Activated CD4-positive, alpha-beta T cell treated with anti-CD3 and anti-CD28 coated beads, Interleukin-2, amount 10 ng/mL, durations not matched to agents 7 days and 5 days (primary cell): ENCODE measurements around the gene UQCRH. TPM values are rescaled to one million over a fixed set of nuclear protein-coding genes. Genes with fewer than 3 reads are reported as not detected.
"Not testable (repeated sequence)": the region's sequence is repeated elsewhere in the genome, so short reads cannot be mapped to it uniquely, and the experiment has no call there.

Source experiments
- CTCF ChIA-PET: fragments of 350-600 bp; sonication (Branson Sonifier 250); formaldehyde crosslinking; loops from one replicate; lab custom pipeline; 2021; ENCODE audit warnings: antibody characterized with exemption; lab: Charles Lee
- POLR2A ChIA-PET: fragments of 350-600 bp; sonication (Branson Sonifier 250); formaldehyde crosslinking; loops from one replicate; lab custom pipeline; 2021; ENCODE audit warnings: antibody characterized with exemption; lab: Charles Lee
- DNase-seq: peaks from one replicate; pipeline ENCODE4 v3.0.0-alpha.2; 2020
- H3K27ac Mint-ChIP-seq: one replicate; pipeline ENCODE4 v1.8.0; 2021; ENCODE audit warnings: mild to moderate bottlenecking, moderate library complexity, mixed read lengths
- H3K27me3 Mint-ChIP-seq: one replicate; pipeline ENCODE4 v1.8.0; 2021; ENCODE audit warnings: mixed read lengths
- H3K36me3 Mint-ChIP-seq: one replicate; pipeline ENCODE4 v1.8.0; 2021; ENCODE audit warnings: low read depth, mixed read lengths
- H3K4me1 Mint-ChIP-seq: one replicate; pipeline ENCODE4 v1.8.0; 2021; ENCODE audit warnings: mixed read lengths
- H3K4me3 Mint-ChIP-seq: one replicate; pipeline ENCODE4 v1.8.0; 2021; ENCODE audit warnings: mild to moderate bottlenecking, moderate library complexity, mixed read lengths
- H3K9me3 Mint-ChIP-seq: one replicate; pipeline ENCODE4 v1.8.0; 2021; ENCODE audit warnings: mixed read lengths
- total RNA-seq, 2 experiments: library from RNA; stranded (reverse); gene quantifications; one replicate each; pipeline ENCODE4 v1.2.3, GENCODE V29; 2021

Gene UQCRH
- total RNA-seq, 2 experiments from 2014 or later: 247 to 273 TPM

DNA sequence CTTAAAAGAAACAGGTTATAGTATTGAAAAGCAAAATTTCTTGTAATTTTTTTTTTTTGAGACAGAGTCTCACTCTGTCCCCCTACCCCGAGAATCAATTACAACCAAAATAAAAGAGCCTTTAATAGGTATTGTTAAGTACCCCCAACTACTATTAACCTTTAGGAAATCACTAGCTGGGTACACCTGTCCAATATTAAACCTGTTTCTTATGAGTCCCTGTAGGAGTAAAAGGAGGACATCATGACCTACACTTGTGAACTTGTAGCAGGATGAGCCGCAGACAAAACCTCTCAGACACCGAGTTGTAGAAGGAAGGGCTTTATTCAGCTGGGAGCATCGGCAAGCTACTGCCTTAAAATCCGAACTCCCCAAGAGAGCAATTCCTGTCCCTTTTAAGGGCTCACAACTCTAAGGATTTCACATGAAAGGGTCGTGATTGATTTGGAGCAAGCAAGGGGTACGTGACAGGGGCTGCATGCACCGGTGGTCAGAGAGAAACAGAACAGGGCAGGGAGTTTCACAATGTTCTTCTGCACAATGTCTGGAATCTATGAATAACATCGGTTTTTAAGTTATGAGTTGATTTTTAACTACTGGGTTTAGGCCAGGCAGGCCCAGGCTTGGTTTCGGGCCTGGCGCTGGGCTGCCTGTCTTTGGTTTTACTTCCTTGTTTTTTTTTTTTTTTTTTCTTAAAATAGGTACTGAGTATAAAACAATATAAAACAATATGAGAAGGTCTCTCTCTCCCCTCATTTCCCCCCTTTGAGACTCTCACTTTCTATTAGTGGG lies 22.0 kb downstream of the UQCRH start:
- H3K9me3 Mint-ChIP-seq, POLR2A ChIA-PET, H3K4me1 Mint-ChIP-seq, DNase-seq, H3K27ac Mint-ChIP-seq, H3K36me3 Mint-ChIP-seq, H3K4me3 Mint-ChIP-seq, H3K27me3 Mint-ChIP-seq: not testable (repeated sequence)
- CTCF ChIA-PET: interaction anchor here (1.5 kb wide), 1 partner anchor 17 kb away, joined by 3 read pairs; no protein-coding TSS in a partner anchor

DNA sequence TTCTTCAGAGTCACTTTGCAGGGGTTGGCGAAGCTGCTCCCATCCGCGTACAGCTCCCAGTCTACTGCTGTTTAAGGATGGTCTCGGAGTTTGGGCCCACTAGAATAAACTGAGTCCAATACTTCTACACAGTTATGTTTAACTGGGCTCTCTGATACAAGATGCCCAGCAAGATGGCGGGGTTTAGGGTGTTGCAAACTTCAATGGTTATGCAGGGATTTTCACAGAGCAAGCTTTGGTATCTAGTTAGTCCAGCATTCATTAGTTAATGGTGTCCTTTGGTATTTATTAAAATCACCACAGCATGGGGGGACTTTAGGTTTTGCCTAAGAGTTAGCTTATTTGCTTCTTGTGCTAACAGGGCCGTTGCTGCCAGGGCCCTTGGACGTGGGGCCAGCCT lies 24.7 kb downstream of the UQCRH start:
- ChIA-PET POLR2A (interaction anchor here (0.7 kb wide), 1 partner anchor 146 kb away, joined by 5 read pairs; no protein-coding TSS in a partner anchor), CTCF (interaction anchor here (0.6 to 0.7 kb wide), 2 partner anchors 12 to 24 kb away, joined by 4 to 5 read pairs; partner anchors contain the start of genes LRRC41 and UQCRH)
- not testable (repeated sequence) for H3K36me3 Mint-ChIP-seq, H3K9me3 Mint-ChIP-seq, H3K27ac Mint-ChIP-seq, H3K27me3 Mint-ChIP-seq, H3K4me1 Mint-ChIP-seq, DNase-seq, H3K4me3 Mint-ChIP-seq

DNA sequence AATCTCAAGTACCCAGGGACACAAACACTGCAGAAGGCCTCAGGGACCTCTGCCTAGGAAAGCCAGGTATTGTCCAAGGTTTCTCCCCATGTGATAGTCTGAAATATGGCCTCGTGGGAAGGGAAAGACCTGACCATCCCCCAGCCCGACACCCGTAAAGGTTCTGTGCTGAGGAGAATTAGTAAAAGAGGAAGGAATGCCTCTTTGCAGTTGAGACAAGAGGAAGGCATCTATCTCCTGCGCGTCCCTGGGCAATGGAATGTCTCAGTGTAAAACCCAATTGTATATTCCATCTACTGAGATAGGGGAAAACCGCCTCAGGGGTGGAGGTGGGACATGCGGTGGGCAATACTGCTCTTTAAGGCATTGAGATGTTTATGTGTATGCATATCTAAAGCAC lies 26.3 kb downstream of the UQCRH start:
- DNase-seq, CTCF ChIA-PET: not testable (repeated sequence)

DNA sequence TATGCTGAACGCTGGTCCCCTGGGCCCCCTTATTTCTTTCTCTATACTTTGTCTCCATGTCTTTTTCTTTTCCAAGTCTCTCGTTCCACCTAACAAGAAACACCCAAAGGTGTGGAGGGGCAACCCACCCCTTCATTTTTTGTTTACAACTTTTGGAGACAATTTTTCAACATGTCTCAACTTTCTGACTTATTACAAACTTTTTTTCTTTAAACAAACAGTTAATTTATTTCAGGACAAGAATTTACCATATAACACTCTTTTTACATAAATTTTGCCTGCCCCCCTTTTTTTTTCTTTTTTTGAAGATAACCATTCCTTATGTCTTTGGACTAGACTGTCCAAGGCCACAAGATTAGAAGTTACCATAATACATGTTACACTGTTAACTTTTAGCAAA lies 26.9 kb downstream of the UQCRH start:
- H3K27ac Mint-ChIP-seq, POLR2A ChIA-PET, DNase-seq, H3K4me3 Mint-ChIP-seq, CTCF ChIA-PET, H3K4me1 Mint-ChIP-seq, H3K27me3 Mint-ChIP-seq, H3K36me3 Mint-ChIP-seq, H3K9me3 Mint-ChIP-seq: not testable (repeated sequence)

More for the DNA sequence above, 26.3 kb downstream of the UQCRH start:
- POLR2A ChIA-PET, H3K4me1 Mint-ChIP-seq, H3K27me3 Mint-ChIP-seq, H3K9me3 Mint-ChIP-seq, H3K27ac Mint-ChIP-seq, H3K36me3 Mint-ChIP-seq, H3K4me3 Mint-ChIP-seq: not testable (repeated sequence)

DNA sequence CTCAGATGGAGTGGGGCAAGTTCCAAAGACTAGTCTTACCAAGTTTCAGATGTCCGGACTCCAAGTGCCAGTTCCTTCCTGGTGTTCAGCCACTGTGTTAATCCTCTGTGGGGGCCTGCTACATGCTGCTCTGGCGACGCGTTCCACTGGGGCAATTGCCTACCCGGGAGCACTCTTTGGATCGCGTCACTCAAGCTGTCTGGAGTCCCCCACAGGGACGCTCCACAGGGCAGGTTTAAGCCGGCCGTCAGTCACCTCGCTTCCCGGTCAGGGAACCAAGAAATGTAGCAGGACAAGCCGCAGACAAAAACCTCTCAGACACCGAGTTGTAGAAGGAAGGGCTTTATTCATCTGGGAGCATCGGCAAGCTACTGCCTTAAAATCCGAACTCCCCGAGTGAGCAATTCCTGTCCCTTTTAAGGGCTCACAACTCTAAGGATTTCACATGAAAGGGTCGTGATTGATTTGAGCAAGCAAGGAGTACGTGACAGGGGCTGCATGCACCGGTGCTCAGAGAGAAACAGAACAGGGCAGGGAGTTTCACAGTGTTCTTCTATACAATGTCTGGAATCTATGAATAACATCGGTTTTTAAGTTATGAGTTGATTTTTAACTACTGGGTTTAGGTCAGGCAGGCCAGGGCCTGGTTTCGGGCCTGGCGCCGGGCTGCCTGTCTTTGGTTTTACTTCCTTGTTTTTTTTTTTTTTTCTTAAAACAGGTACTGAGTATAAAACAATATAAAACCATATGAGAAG lies 28.5 kb downstream of the UQCRH start:
- H3K27ac Mint-ChIP-seq, H3K4me1 Mint-ChIP-seq, H3K27me3 Mint-ChIP-seq, DNase-seq, H3K9me3 Mint-ChIP-seq, POLR2A ChIA-PET, H3K4me3 Mint-ChIP-seq, H3K36me3 Mint-ChIP-seq: not testable (repeated sequence)
- CTCF ChIA-PET: interaction anchor here (1.8 kb wide), 1 partner anchor 16 kb away, joined by 5 read pairs; no protein-coding TSS in a partner anchor

DNA sequence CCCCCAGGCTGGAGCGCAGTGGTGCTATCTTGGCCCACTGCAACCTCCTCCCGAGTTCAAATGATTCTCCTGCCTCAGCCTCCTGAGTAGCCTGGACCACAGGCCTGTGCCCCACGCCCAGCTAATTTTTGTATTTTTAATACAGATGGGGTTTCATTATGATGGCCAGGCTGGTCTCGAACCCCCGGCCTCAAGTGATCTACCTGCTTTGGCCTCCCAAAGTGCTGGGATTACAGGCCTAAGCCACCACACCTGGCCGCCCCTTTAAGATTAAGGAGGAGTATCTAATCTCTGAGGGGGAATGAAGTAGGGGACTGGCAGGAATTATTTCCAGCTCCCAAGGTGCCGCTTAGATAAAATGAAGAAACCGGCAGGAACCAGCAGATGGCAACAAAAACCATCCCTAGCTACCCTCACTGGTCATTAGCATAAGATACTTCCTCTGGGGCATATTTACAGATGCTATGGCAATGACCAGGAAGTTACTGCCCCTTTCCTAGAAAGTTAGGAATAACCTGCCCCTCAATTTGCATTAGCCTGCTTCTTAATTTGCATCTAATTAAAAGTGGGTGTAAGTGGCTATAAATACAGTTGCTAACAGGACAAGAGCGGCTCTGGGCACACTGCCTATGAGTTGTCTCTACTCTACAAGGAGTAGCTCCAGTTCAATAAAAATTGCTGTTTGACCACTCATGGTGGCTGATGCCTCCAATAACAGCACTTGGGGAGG lies 30.0 kb downstream of the UQCRH start:
- Mint-ChIP-seq H3K36me3 (no peaks in the 10 kb centered on the region), H3K4me3 (no peak overlapping the region), H3K9me3 (no peaks in the 10 kb centered on the region), H3K4me1 (no peaks in the 10 kb centered on the region), H3K27me3 (no peaks in the 10 kb centered on the region), H3K27ac (no peak overlapping the region)
- no peak for DNase-seq
- ChIA-PET CTCF (interaction anchor here (1.2 to 1.8 kb wide), 4 partner anchors 10 to 52 kb away, joined by 3 to 5 read pairs (median 4); no protein-coding TSS in a partner anchor), POLR2A (no interaction called here)

DNA sequence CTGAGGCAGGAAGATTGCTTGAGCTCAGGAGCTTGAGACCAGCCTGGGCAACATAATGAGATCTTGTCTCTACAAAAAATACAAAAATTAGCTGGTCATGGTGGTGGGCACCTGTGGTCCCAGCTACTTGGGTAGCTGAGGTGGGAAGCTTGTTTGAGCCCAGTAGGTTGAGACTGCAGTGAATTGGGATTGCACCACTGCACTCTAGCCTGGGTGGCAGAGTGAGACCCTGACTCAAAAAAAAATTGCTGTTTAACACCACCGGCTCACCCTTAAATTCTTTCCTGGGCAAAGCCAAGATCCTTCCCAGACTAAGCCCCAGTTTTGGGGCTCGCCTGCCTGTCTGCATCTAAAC lies 30.5 kb downstream of the UQCRH start:
- Mint-ChIP-seq H3K9me3 (no peaks in the 10 kb centered on the region), H3K4me1 (peaks cover 3% of the 10 kb centered on the region), H3K27ac (no peak overlapping the region), H3K4me3 (no peak overlapping the region), H3K27me3 (no peaks in the 10 kb centered on the region), H3K36me3 (no peaks in the 10 kb centered on the region)
- CTCF ChIA-PET: interaction anchor here (1.2 to 1.5 kb wide), 2 partner anchors 10 kb away, joined by 4 to 5 read pairs; no protein-coding TSS in a partner anchor
- no peak for DNase-seq
- POLR2A ChIA-PET: no interaction called here

DNA sequence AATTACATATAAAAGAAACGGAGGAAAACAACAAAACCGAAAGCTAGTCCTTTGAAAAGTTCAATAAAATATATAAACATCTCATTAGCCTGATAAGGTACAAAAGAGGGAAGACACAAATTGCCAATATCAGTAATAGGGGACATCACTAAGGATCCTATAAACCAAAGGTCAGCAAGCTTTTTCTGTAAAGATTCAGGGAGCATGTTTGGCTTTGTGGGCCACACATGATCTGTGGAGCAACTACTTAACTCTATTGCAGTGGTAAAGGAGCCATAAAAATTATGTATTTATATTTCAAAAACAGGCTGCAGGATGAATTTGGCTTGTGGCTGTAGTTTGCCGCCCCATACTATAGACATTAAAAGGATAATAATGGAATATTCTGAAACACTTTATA lies 31.6 kb downstream of the UQCRH start:
- H3K27ac Mint-ChIP-seq: no peak overlapping the region
- no peak for DNase-seq
- H3K4me3 Mint-ChIP-seq: no peak overlapping the region
- POLR2A ChIA-PET: no interaction called here
- no peaks in the 10 kb centered on the region for H3K27me3 Mint-ChIP-seq
- CTCF ChIA-PET: no interaction called here
- H3K36me3 Mint-ChIP-seq: no peaks in the 10 kb centered on the region
- no peaks in the 10 kb centered on the region for H3K9me3 Mint-ChIP-seq
- H3K4me1 Mint-ChIP-seq: peaks cover 10% of the 10 kb centered on the region

DNA sequence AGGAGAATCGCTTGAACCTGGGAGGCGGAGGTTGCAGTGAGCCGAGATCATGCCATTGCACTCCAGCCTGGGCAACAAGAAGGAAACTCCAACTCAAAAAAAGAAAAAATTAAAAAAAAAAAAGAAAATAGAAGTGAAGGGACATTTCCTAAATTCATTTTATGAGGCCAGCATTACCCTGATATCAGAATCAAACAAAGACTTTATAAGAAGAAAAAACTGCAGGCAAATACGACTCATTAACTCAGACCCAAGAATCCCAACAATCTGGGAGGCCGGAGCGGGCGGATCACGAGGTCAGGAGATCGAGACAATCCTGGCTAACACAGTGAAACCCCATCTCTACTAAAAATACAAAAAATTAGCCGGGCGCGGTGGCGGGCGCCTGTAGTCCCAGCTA lies 33.9 kb downstream of the UQCRH start:
- H3K27me3 Mint-ChIP-seq, H3K36me3 Mint-ChIP-seq, H3K27ac Mint-ChIP-seq, H3K9me3 Mint-ChIP-seq, H3K4me3 Mint-ChIP-seq, CTCF ChIA-PET, DNase-seq, POLR2A ChIA-PET: not testable (repeated sequence)
- H3K4me1 Mint-ChIP-seq: peaks cover 30% of the 10 kb centered on the region

DNA sequence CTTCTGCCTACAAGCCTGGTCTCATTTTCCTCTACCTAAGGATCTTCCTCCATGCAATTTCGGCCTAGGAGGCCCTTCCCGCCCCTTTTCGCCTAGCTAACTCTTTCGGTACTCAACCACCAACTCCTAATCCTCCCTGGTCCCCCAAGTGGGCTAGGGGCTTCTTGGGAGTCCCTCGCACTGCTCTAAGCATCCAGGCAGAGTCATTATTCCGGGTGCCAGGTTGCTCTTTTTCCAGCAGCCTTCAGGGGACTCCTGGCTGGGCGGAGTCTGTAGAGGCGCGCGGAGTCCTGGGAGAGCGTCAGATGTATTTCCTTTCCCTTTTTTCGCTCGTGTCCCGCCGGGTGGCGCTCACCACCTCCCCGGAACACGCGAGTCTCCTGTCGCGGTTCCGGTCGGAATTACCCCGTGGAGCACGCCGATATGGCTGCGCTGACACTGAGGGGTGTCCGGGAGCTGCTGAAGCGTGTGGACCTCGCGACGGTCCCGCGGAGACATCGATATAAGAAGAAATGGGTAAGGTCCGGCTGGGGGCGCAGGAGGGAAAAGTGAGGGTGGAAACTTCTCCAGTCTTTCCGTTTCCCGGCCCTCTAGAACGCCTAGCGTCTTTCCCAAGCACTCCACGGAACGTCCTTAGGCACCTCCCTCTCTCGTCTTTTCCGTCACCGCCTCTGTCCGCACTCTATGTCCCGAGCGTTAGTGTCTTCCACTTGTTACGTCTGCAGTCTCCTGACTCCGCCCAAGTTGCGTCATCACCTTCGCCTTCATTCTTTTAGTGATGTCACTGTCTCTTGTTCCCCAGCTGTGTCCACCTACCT lies 37.1 kb downstream of the UQCRH start, which contains the start of gene NSUN4:
Gene NSUN4 (plus strand): TSS at position 404 of the 818 bp plus-strand sequence. CDS start 20 bp downstream, at position 424.
- DNase-seq: peak; percentile 89
- Mint-ChIP-seq H3K9me3 (no peaks in the 10 kb centered on the region), H3K27ac (peak within 1 kb of the TSS; percentile 99), H3K36me3 (peaks cover 11% of the 10 kb centered on the region), H3K27me3 (no peaks in the 10 kb centered on the region), H3K4me1 (peaks cover 45% of the 10 kb centered on the region), H3K4me3 (peak within 1 kb of the TSS; percentile 100)
- ChIA-PET POLR2A (interaction anchor here (0.5 to 1.4 kb wide), 5 partner anchors 37 to 264 kb away, joined by 3 to 9 read pairs (median 4); partner anchors contain the start of gene MKNK1), CTCF (interaction anchor here (0.5 to 3.0 kb wide), 20 partner anchors 8 to 1846 kb away, joined by 3 to 16 read pairs (median 4); partner anchors contain the start of genes LRRC41 and UQCRH)

DNA sequence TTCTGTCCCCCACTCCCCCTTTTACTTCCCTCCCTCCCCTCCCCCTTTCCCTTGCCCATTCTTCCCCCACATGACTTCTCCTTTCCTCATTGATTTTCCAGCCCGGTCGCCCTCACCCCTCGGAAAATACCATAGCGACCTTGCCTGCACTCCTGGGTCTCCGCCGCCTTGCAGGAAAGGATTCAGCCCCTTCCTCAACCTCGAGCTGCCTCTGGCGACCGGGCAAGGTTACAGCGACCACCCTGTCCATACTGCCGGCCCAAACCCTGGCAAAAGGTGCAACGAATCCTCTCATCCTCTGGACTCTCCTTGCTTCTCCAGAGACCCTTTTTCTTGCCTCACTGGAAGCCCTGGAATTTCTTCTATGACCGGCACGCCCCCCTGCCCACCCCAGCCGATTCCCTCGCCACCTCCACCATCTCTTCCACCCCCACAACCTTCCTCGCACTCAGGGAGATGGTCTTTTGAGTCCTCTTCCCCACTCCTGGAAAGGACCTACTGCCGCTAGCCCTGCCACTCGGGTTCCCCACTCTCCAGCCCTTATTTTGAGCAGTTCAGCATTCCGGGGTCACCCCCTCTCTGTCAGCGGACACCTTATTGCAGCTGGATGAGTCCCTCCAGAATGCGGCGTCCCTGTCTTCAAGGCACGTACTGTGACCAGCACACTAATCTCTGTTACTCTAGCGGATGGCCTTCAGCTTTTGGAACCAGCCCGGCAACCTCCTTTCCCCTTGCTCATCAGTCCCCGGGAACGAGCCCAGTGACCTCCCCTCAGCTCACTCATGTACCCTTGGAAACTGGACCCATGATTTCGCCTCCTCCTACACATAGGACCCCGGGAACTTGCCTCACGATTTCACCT lies 38.0 kb downstream of the UQCRH start:
- Mint-ChIP-seq H3K4me1 (peaks cover 45% of the 10 kb centered on the region), H3K27me3 (no peaks in the 10 kb centered on the region), H3K4me3 (peak overlapping the region; percentile 100), H3K27ac (peak overlapping the region; percentile 99), H3K36me3 (peaks cover 13% of the 10 kb centered on the region), H3K9me3 (no peaks in the 10 kb centered on the region)
- POLR2A ChIA-PET: interaction anchor here (0.5 to 1.4 kb wide), 3 partner anchors 37 to 263 kb away, joined by 3 to 7 read pairs (median 3); partner anchors contain the start of gene MKNK1
- CTCF ChIA-PET: interaction anchor here (0.5 to 3.0 kb wide), 11 partner anchors 9 to 1847 kb away, joined by 3 to 16 read pairs (median 3); partner anchors contain the start of genes LRRC41 and UQCRH
- DNase-seq: no peak
